Right hindlimb (tissue), 1 donor: ENCODE data around the gene VPS35L.
"Not testable (repeated sequence)": the region's sequence is repeated elsewhere in the genome, so short reads cannot be mapped to it uniquely, and the experiment has no call there.

Experiments
- DNase-seq: peaks from one replicate; pipeline ENCODE4 v3.0.0-alpha.2; 2018

VPS35L gene

GRCh38 chr16:19542138-19542821 lies 13.2 kb upstream of the VPS35L start:
- DNase-seq: no peak

GRCh38 chr16:19543278-19543996 lies 12.1 kb upstream of the VPS35L start:
- not testable (repeated sequence) for DNase-seq

- no peak for DNase-seq
Measured at GRCh38 chr16:19548144-19548543, 7.4 kb upstream of the VPS35L start.

- DNase-seq: no peak
Measured at GRCh38 chr16:19549673-19550072, 5.8 kb upstream of the VPS35L start.

GRCh38 chr16:19555938-19556771 lies 652 bp downstream of the VPS35L start:
- DNase-seq: no peak

- no peak for DNase-seq
Measured at GRCh38 chr16:19559242-19559910, 3.9 kb downstream of the VPS35L start.

GRCh38 chr16:19560078-19560477 lies 4.6 kb downstream of the VPS35L start:
- no peak for DNase-seq

GRCh38 chr16:19563377-19563776 lies 7.9 kb downstream of the VPS35L start:
- DNase-seq: no peak

- no peak for DNase-seq
Measured at GRCh38 chr16:19566362-19566761, 10.9 kb downstream of the VPS35L start.

GRCh38 chr16:19567560-19567959 lies 12.1 kb downstream of the VPS35L start:
- no peak for DNase-seq

GRCh38 chr16:19573997-19574396 lies 18.5 kb downstream of the VPS35L start:
- no peak for DNase-seq

GRCh38 chr16:19574615-19575014 lies 19.1 kb downstream of the VPS35L start:
- no peak for DNase-seq

GRCh38 chr16:19578378-19578971 lies 23.0 kb downstream of the VPS35L start:
- DNase-seq: peak; percentile 80

GRCh38 chr16:19582050-19582831 lies 26.7 kb downstream of the VPS35L start:
- no peak for DNase-seq

- DNase-seq: no peak
Measured at GRCh38 chr16:19583665-19584300, 28.3 kb downstream of the VPS35L start.

GRCh38 chr16:19588661-19589060 lies 33.2 kb downstream of the VPS35L start:
- DNase-seq: no peak

- DNase-seq: no peak
Measured at GRCh38 chr16:19589106-19589505, 33.6 kb downstream of the VPS35L start.

- DNase-seq: peak; percentile 79
Measured at GRCh38 chr16:19589771-19590302, 34.3 kb downstream of the VPS35L start.

GRCh38 chr16:19595043-19595767 lies 39.7 kb downstream of the VPS35L start:
- DNase-seq: no peak

GRCh38 chr16:19598805-19599510 lies 43.5 kb downstream of the VPS35L start:
- peak; percentile 56 for DNase-seq
